ENCODE measurements around the gene SOS1.
"Not testable (repeated sequence)": the region's sequence is repeated elsewhere in the genome, so short reads cannot be mapped to it uniquely, and the experiment has no call there.

DNA sequence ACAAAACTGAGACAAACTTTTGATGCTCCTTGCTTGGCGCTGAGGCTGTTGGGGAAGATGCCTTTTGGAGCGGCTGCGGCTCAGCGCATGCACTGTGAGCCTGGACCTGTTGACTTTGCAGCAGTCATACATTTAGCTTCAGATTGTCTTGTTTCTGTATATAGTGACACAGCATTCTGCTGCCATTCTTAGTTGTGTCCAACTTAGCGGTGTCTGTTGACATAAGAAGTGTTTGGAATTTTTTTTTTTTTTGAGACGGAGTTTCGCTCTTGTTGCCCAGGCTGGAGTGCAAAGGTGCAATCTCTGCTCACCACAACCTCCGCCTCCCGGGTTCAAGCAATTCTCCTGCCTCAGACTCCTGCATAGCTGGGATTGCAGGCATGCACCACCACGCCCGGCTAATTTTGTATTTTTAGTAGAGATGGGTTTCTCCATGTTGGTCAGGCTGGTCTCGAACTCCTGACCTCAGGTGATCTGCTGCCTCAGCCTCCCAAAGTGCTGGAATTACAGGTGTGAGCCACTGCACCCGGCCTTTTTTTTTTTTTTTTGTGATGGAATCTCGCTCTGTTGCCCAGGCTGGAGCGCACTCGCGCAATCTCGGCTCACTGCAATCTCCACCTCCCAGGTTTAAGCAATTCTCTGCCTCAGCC, 17.5 kb upstream of the SOS1 start:
- not testable (repeated sequence) for TF ChIP-seq FOXM1 (IDR thresholded peaks at IDR 0.05; ENCODE audit: low read depth); RAD21 (IDR thresholded peaks at IDR 0.05; ENCODE audit: low read length); NRF1 (IDR thresholded peaks at IDR 0.05; ENCODE audit: low read depth, low read length); YY1 (IDR thresholded peaks at IDR 0.05; ENCODE audit: low read depth); RXRA (IDR thresholded peaks at IDR 0.05; ENCODE audit: borderline replicate concordance, low read depth); RFX5 (IDR thresholded peaks at IDR 0.05; ENCODE audit: low read length)
- TF ChIP-seq, protein P1, sequence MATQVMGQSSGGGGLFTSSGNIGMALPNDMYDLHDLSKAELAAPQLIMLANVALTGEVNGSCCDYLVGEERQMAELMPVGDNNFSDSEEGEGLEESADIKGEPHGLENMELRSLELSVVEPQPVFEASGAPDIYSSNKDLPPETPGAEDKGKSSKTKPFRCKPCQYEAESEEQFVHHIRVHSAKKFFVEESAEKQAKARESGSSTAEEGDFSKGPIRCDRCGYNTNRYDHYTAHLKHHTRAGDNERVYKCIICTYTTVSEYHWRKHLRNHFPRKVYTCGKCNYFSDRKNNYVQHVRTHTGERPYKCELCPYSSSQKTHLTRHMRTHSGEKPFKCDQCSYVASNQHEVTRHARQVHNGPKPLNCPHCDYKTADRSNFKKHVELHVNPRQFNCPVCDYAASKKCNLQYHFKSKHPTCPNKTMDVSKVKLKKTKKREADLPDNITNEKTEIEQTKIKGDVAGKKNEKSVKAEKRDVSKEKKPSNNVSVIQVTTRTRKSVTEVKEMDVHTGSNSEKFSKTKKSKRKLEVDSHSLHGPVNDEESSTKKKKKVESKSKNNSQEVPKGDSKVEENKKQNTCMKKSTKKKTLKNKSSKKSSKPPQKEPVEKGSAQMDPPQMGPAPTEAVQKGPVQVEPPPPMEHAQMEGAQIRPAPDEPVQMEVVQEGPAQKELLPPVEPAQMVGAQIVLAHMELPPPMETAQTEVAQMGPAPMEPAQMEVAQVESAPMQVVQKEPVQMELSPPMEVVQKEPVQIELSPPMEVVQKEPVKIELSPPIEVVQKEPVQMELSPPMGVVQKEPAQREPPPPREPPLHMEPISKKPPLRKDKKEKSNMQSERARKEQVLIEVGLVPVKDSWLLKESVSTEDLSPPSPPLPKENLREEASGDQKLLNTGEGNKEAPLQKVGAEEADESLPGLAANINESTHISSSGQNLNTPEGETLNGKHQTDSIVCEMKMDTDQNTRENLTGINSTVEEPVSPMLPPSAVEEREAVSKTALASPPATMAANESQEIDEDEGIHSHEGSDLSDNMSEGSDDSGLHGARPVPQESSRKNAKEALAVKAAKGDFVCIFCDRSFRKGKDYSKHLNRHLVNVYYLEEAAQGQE (IDR thresholded peaks at IDR 0.05; ENCODE audit: low read depth, low read length), result not testable (repeated sequence)
- TF ChIP-seq, protein P2, sequence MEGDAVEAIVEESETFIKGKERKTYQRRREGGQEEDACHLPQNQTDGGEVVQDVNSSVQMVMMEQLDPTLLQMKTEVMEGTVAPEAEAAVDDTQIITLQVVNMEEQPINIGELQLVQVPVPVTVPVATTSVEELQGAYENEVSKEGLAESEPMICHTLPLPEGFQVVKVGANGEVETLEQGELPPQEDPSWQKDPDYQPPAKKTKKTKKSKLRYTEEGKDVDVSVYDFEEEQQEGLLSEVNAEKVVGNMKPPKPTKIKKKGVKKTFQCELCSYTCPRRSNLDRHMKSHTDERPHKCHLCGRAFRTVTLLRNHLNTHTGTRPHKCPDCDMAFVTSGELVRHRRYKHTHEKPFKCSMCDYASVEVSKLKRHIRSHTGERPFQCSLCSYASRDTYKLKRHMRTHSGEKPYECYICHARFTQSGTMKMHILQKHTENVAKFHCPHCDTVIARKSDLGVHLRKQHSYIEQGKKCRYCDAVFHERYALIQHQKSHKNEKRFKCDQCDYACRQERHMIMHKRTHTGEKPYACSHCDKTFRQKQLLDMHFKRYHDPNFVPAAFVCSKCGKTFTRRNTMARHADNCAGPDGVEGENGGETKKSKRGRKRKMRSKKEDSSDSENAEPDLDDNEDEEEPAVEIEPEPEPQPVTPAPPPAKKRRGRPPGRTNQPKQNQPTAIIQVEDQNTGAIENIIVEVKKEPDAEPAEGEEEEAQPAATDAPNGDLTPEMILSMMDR (IDR thresholded peaks at IDR 0.05), result not testable (repeated sequence)
